ENCODE measurements around the gene MATK.

- no peak for TF ChIP-seq POLR2AphosphoS5 (IDR thresholded peaks at IDR 0.05; ENCODE audit: borderline replicate concordance, low read depth, low read length)
- TF ChIP-seq EZH2 (IDR thresholded peaks at IDR 0.05): no peak
- no peak for TF ChIP-seq FOXP2 (optimal IDR thresholded peaks at IDR 0.05; ENCODE audit: control extremely low read depth, extremely low read length, insufficient read depth)
Measured at GRCh38 chr19:3830621-3831589, 44.7 kb upstream of the MATK start.
